ENCODE measurements around the gene CALHM2.

DNA sequence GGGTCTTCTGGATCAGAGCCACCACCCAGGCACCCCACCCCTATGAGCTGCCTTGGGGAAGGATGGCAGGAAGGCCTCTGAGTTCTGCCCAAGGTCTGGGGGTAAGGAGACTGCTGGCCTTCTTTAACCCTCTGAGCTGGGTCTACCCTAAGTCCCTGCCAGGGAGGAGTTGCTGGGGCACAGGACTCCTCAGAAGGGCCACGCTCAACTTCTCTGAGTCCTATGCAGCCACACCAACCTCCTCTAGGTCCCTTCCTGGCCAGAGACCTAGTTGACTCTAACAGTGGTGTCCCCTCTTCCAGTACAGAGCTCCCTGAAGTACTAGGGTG lies 38.8 kb upstream of the CALHM2 start:
- TF ChIP-seq, protein P1, sequence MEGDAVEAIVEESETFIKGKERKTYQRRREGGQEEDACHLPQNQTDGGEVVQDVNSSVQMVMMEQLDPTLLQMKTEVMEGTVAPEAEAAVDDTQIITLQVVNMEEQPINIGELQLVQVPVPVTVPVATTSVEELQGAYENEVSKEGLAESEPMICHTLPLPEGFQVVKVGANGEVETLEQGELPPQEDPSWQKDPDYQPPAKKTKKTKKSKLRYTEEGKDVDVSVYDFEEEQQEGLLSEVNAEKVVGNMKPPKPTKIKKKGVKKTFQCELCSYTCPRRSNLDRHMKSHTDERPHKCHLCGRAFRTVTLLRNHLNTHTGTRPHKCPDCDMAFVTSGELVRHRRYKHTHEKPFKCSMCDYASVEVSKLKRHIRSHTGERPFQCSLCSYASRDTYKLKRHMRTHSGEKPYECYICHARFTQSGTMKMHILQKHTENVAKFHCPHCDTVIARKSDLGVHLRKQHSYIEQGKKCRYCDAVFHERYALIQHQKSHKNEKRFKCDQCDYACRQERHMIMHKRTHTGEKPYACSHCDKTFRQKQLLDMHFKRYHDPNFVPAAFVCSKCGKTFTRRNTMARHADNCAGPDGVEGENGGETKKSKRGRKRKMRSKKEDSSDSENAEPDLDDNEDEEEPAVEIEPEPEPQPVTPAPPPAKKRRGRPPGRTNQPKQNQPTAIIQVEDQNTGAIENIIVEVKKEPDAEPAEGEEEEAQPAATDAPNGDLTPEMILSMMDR (IDR thresholded peaks at IDR 0.05; ENCODE audit: borderline replicate concordance, extremely low read depth, low read length, poor library complexity, severe bottlenecking): no peak
- no peak for TF ChIP-seq EZH2 (IDR thresholded peaks at IDR 0.05; ENCODE audit: borderline replicate concordance, low read depth, low read length, severe bottlenecking)
